H1 (cell line): ENCODE results near the gene ARHGAP27. TPM values are rescaled to one million over a fixed set of nuclear protein-coding genes. Genes with fewer than 3 reads are reported as not detected.

Source experiments
- CTCF ChIA-PET: fragments of 300-600 bp; sonication (Branson Sonifier 250); formaldehyde crosslinking; loops from one replicate; lab custom pipeline; 2021; ENCODE audit not compliant: partially characterized antibody; lab: Charles Lee
- POLR2A ChIA-PET: fragments of 300-600 bp; sonication (Branson Sonifier 250); formaldehyde crosslinking; loops from one replicate; lab custom pipeline; 2021; ENCODE audit warnings: inconsistent platforms; ENCODE audit not compliant: partially characterized antibody; lab: Charles Lee
- DNase-seq, 2 experiments: peaks; one replicate each; pipeline versions ENCODE4 v3.0.0 to v3.0.0-alpha.2; 2010 to 2022; ENCODE audit warnings: low spot score in 2 of 2, low read depth in 1 of 2, mixed read lengths in 1 of 2
- FAIRE-seq: peaks from 2 replicates; lab custom pipeline; 2011; peaks lifted over from hg19 to GRCh38; lab: Jason Lieb, UNC
- H2AFZ ChIP-seq: 2 replicates; pipeline ENCODE4 v1.8.1; 2012; ENCODE audit warnings: low read length, inconsistent platforms
- H2AK5ac ChIP-seq: 2 replicates; pipeline ENCODE4 v1.6.1; 2013; ENCODE audit warnings: low read depth, low read length
- H2BK120ac ChIP-seq: replicated peaks from 2 replicates; pipeline ENCODE3; 2013; ENCODE audit warnings: low read depth, low read length, inconsistent platforms
- H2BK12ac ChIP-seq: 2 replicates; pipeline ENCODE4 v1.6.1; 2013; ENCODE audit warnings: low read depth, low read length
- H2BK15ac ChIP-seq: 2 replicates; pipeline ENCODE4 v1.6.1; 2013; ENCODE audit warnings: low read length
- H2BK20ac ChIP-seq: 2 replicates; pipeline ENCODE4 v1.6.1; 2013; ENCODE audit warnings: low read length
- H2BK5ac ChIP-seq: 2 replicates; pipeline ENCODE4 v1.6.1; 2013; ENCODE audit warnings: low read depth, low read length
- H3K14ac ChIP-seq: 2 replicates; pipeline ENCODE4 v1.6.1; 2013; ENCODE audit warnings: inconsistent platforms; ENCODE audit not compliant: insufficient read length
- H3K18ac ChIP-seq: 2 replicates; pipeline ENCODE4 v1.6.1; 2013; ENCODE audit warnings: low read length; ENCODE audit errors: extremely low read depth
- H3K23ac ChIP-seq: 2 replicates; pipeline ENCODE4 v1.6.1; 2013; ENCODE audit warnings: inconsistent platforms; ENCODE audit not compliant: insufficient read length
- H3K23me2 ChIP-seq: 2 replicates; pipeline ENCODE4 v1.6.1; 2013; ENCODE audit warnings: low read depth, low read length
- H3K27ac ChIP-seq: 2 replicates; pipeline ENCODE4 v1.6.1; 2011; ENCODE audit warnings: low read depth, low read length, inconsistent platforms
- H3K27me3 ChIP-seq, 4 experiments: replicated peaks in 1 of 4; 1 replicate in 1 of 4; 2 replicates in 3 of 4; pipeline versions ENCODE4 v1.6.1 to v1.8.1; 2011 to 2013; ENCODE audit warnings: low read length in 3 of 4, mild to moderate bottlenecking in 3 of 4, inconsistent platforms in 2 of 4, mixed read lengths in 2 of 4, moderate library complexity in 1 of 4; ENCODE audit not compliant: control insufficient read depth in 3 of 4, insufficient read depth in 3 of 4; ENCODE audit errors: extremely low read depth in 1 of 4
- H3K36me3 ChIP-seq, 4 experiments: 2 replicates each; pipeline versions ENCODE4 v1.6.1 to v1.8.1; 2011 to 2013; ENCODE audit warnings: mild to moderate bottlenecking in 4 of 4, low read length in 3 of 4, moderate library complexity in 2 of 4, control low read depth in 1 of 4, inconsistent platforms in 1 of 4; ENCODE audit not compliant: insufficient read depth in 4 of 4, control insufficient read depth in 2 of 4
- H3K4ac ChIP-seq: replicated peaks from 2 replicates; pipeline ENCODE3; 2013; ENCODE audit warnings: low read length, low read depth, mixed read lengths, inconsistent platforms; ENCODE audit not compliant: insufficient read length
- H3K4me1 ChIP-seq, 4 experiments: replicated peaks in 1 of 4; 1 replicate in 1 of 4; 2 replicates in 3 of 4; pipeline versions ENCODE4 v1.6.1 to v1.8.1; 2011 to 2013; ENCODE audit warnings: low read length in 3 of 4, inconsistent platforms in 2 of 4, mixed read lengths in 1 of 4; ENCODE audit not compliant: insufficient read depth in 4 of 4, control insufficient read depth in 3 of 4
- H3K4me2 ChIP-seq, 2 experiments: 2 replicates each; pipeline versions ENCODE4 v1.6.1 to v1.8.1; 2011 to 2013; ENCODE audit warnings: low read depth in 2 of 2, low read length in 2 of 2, control low read depth in 1 of 2, inconsistent platforms in 1 of 2, mild to moderate bottlenecking in 1 of 2; ENCODE audit not compliant: insufficient read depth in 1 of 2
- H3K4me3 ChIP-seq, 4 experiments: fragments of 200-600, 300-600 bp in 1 of 4; sonication (generic), shearing (Covaris generic), sonication (Bioruptor Twin) in 1 of 4; 2 replicates each; pipeline versions ENCODE4 v1.5.1 to v1.8.1; 2011 to 2016; ENCODE audit warnings: low read length in 4 of 4, low read depth in 3 of 4, control low read depth in 2 of 4, inconsistent platforms in 2 of 4, mild to moderate bottlenecking in 2 of 4, mixed read lengths in 1 of 4, moderate library complexity in 1 of 4; ENCODE audit not compliant: insufficient read depth in 2 of 4; ENCODE audit errors: extremely low read depth in 1 of 4
- H3K56ac ChIP-seq: replicated peaks from 2 replicates; pipeline ENCODE3; 2013; ENCODE audit warnings: low read depth, mild to moderate bottlenecking, mixed read lengths, low read length, inconsistent platforms; ENCODE audit not compliant: insufficient read length
- H3K79me1 ChIP-seq: 2 replicates; pipeline ENCODE4 v1.6.1; 2013; ENCODE audit warnings: low read depth, low read length, control low read depth
- H3K79me2 ChIP-seq, 2 experiments: 2 replicates each; pipeline versions ENCODE4 v1.6.1 to v1.8.1; 2012 to 2013; ENCODE audit warnings: low read length in 2 of 2, mild to moderate bottlenecking in 2 of 2, inconsistent platforms in 1 of 2; ENCODE audit not compliant: insufficient read depth in 2 of 2, control insufficient read depth in 1 of 2
- H3K9ac ChIP-seq, 4 experiments: replicated peaks in 1 of 4; 1 replicate in 1 of 4; 2 replicates in 3 of 4; pipeline versions ENCODE4 v1.6.1 to v1.8.1; 2011 to 2013; ENCODE audit warnings: low read depth in 3 of 4, low read length in 3 of 4, control low read depth in 2 of 4, mild to moderate bottlenecking in 2 of 4, moderate library complexity in 2 of 4, inconsistent platforms in 1 of 4; ENCODE audit errors: extremely low read depth in 1 of 4
- H3K9me3 ChIP-seq, 2 experiments: 2 replicates each; pipeline versions ENCODE4 v1.6.1 to v1.8.1; 2012 to 2013; ENCODE audit warnings: mild to moderate bottlenecking in 2 of 2, moderate library complexity in 2 of 2, control low read depth in 1 of 2, inconsistent platforms in 1 of 2, low read depth in 1 of 2, low read length in 1 of 2, mixed read lengths in 1 of 2; ENCODE audit not compliant: insufficient read depth in 2 of 2
- H4K20me1 ChIP-seq, 2 experiments: replicated peaks in 1 of 2; 2 replicates each; pipeline versions ENCODE3 to v1.8.1; 2011 to 2013; ENCODE audit warnings: inconsistent platforms in 2 of 2, low read length in 2 of 2, mild to moderate bottlenecking in 1 of 2; ENCODE audit not compliant: insufficient read depth in 2 of 2, control insufficient read depth in 1 of 2
- H4K5ac ChIP-seq: 2 replicates; pipeline ENCODE4 v1.6.1; 2013; ENCODE audit warnings: low read length, low read depth, mixed read lengths, inconsistent platforms; ENCODE audit not compliant: insufficient read length
- H4K8ac ChIP-seq: 2 replicates; pipeline ENCODE4 v1.8.0; 2013; ENCODE audit warnings: mild to moderate bottlenecking, moderate library complexity, low read length, inconsistent platforms; ENCODE audit not compliant: insufficient read depth; ENCODE audit errors: extremely low read depth
- H4K91ac ChIP-seq: replicated peaks from 2 replicates; pipeline ENCODE3; 2013; ENCODE audit warnings: low read length, mixed read lengths, inconsistent platforms; ENCODE audit not compliant: insufficient read length
- BACH1 ChIP-seq: IDR thresholded peaks from 2 replicates; pipeline ENCODE4 v1.6.1; 2012; ENCODE audit warnings: low read length, improper control_type of control experiment
- CHD2 ChIP-seq: IDR thresholded peaks from 2 replicates; pipeline ENCODE4 v1.6.1; 2012; ENCODE audit warnings: low read length, improper control_type of control experiment
- E2F6 ChIP-seq: IDR thresholded peaks from 2 replicates; pipeline ENCODE4 v1.6.1; 2012; ENCODE audit warnings: inconsistent platforms
- EP300 ChIP-seq, 2 experiments: IDR thresholded peaks; 1 replicate in 1 of 2; 2 replicates in 1 of 2; pipeline ENCODE4 v1.6.1; 2011 to 2012; ENCODE audit warnings: low read depth in 2 of 2, low read length in 2 of 2, mild to moderate bottlenecking in 2 of 2, borderline replicate concordance in 1 of 2, inconsistent platforms in 1 of 2, moderate library complexity in 1 of 2
- EZH2 ChIP-seq: fragments of 200-600 bp; sonication (generic); IDR thresholded peaks from 2 replicates; pipeline ENCODE4 v1.7.1; 2012; ENCODE audit warnings: low read depth, mild to moderate bottlenecking, moderate library complexity, low read length, inconsistent platforms; ENCODE audit not compliant: severe bottlenecking
- GTF2F1 ChIP-seq: IDR thresholded peaks from 2 replicates; pipeline ENCODE4 v1.6.1; 2012; ENCODE audit warnings: low read depth, low read length, improper control_type of control experiment, borderline replicate concordance
- POLR2AphosphoS5 ChIP-seq: IDR thresholded peaks from 2 replicates; pipeline ENCODE4 v1.6.1; 2011; ENCODE audit warnings: low read depth, low read length
- SP4 ChIP-seq: IDR thresholded peaks from 2 replicates; pipeline ENCODE4 v1.6.1; 2012; ENCODE audit warnings: low read length, inconsistent platforms
- SUZ12 ChIP-seq: fragments of 200-600 bp; sonication (generic); IDR thresholded peaks from 2 replicates; pipeline ENCODE4 v1.6.1; 2012; ENCODE audit warnings: mild to moderate bottlenecking, inconsistent platforms, low read length, moderate library complexity, mixed read lengths
- TAF7 ChIP-seq: optimal IDR thresholded peaks from 2 replicates; pipeline ENCODE3; 2011; ENCODE audit warnings: low read depth, mild to moderate bottlenecking, inconsistent platforms, low read length, moderate library complexity, borderline replicate concordance
- TBP ChIP-seq: IDR thresholded peaks from 2 replicates; pipeline ENCODE4 v1.6.1; 2011; ENCODE audit warnings: low read depth, low read length, improper control_type of control experiment
- WGBS, 2 experiments: shearing (Covaris generic) in 1 of 2; methylation state at CpG; one replicate each; pipeline versions ENCODE4 v1.1.6 to v1.1.7; 2013 to 2015; ENCODE audit warnings: low lambda C conversion rate in 2 of 2, mixed read lengths in 2 of 2, inconsistent platforms in 1 of 2, low coverage in 1 of 2, missing lambda C conversion rate in 1 of 2; ENCODE audit not compliant: insufficient replicate concordance in 2 of 2, insufficient coverage in 1 of 2, insufficient read length in 1 of 2; ENCODE audit errors: extremely low coverage in 1 of 2, missing lambda C conversion rate in 1 of 2; 5-methylcytosine and 5-hydroxymethylcytosine counted together
- polyA plus RNA-seq, 7 experiments: library from polyadenylated mRNA; depleted of rRNA in 3 of 7; stranded (reverse) in 5 of 7; unstranded in 2 of 7; fragments of >200 nt in 5 of 7; fragments of 200-250 nt in 2 of 7; gene quantifications; 1 replicate in 5 of 7; 2 replicates in 1 of 7; 4 replicates in 1 of 7; pipeline versions ENCODE4 v1.2.1 to v1.2.3, GENCODE V29; 2011 to 2013; ENCODE audit warnings: missing spikeins in 2 of 7, mixed read lengths in 2 of 7
- total RNA-seq: library from RNA; stranded (reverse); fragmentation: NEBNext Ultra II Directional; extraction: Animal tissue kit (Norgen Biotek cat#: 25700); gene quantifications from 2 replicates; pipeline ENCODE4 v1.2.1, GENCODE V29; 2021

The ARHGAP27 gene
- total and polyA plus RNA-seq, 2 of the 8 experiments (the other 6 are each of a cell fraction or from before 2014, with no cell fraction given), result 11.6 to 13.1 TPM

- no peak overlapping the region for H3K56ac ChIP-seq
- H4K5ac ChIP-seq, result no peak overlapping the region
- ChIA-PET CTCF (interaction anchor here (2.1 to 12.6 kb wide), 3 partner anchors 17 to 210 kb away, joined by 12 to 331 read pairs (median 16); no protein-coding TSS in a partner anchor), POLR2A (interaction anchor here (1.0 to 1.6 kb wide), 7 partner anchors 10 to 200 kb away, joined by 3 to 6 read pairs (median 3); partner anchors contain the start of gene MAP3K14)
- no peak overlapping the region for H3K4ac ChIP-seq
- H3K4me2 ChIP-seq, result peak overlapping the region; percentile 77 to 90
- peaks cover 0 to 4% (median 0%) of the 10 kb centered on the region in 4 experiments; a peak in 1 of 8 replicates for H3K36me3 ChIP-seq
- H2BK120ac ChIP-seq, result no peak overlapping the region
- no peaks in the 10 kb centered on the region for H4K20me1 ChIP-seq
- H3K4me1 ChIP-seq, result peaks cover 6 to 29% (median 14%) of the 10 kb centered on the region in 4 experiments
- no peak overlapping the region for H4K91ac ChIP-seq
- H3K27ac ChIP-seq, result no peak overlapping the region
- no peaks in the 10 kb centered on the region for H3K79me1 ChIP-seq
- no peak overlapping the region; the same call in 1 of the 2 replicates for H3K18ac ChIP-seq
- H3K9me3 ChIP-seq, result no peaks in the 10 kb centered on the region
- H3K23ac ChIP-seq, result no peak overlapping the region
- peak overlapping the region; percentile 0; the same call in 1 of the 2 replicates for H2BK12ac ChIP-seq
- DNase-seq (no peak), FAIRE-seq (no peak)
- no peak overlapping the region for H4K8ac ChIP-seq
- no peak overlapping the region for H3K14ac ChIP-seq
- peaks cover 21 to 51% (median 44%) of the 10 kb centered on the region in 4 experiments for H3K27me3 ChIP-seq
- H3K23me2 ChIP-seq, result peaks cover 26% of the 10 kb centered on the region
- peak overlapping the region; percentile 28 to 65 (median 55) for H3K4me3 ChIP-seq
- no peak overlapping the region; the same call in 1 of the 2 replicates for H2BK5ac ChIP-seq
- H2BK15ac ChIP-seq, result no peak overlapping the region
- no peak overlapping the region for H2BK20ac ChIP-seq
- 18% methylated on average over 68 of the region's 68 CpGs; no CpG with 5 or more reads in 1 of the 2 experiments for WGBS, 2 experiments
- no peak overlapping the region for H2AK5ac ChIP-seq
- no peak overlapping the region for H2AFZ ChIP-seq
- no peaks in the 10 kb centered on the region for H3K79me2 ChIP-seq
- H3K9ac ChIP-seq, result no peak overlapping the region; a peak in 1 of 7 replicates
- TF ChIP-seq EP300 (IDR thresholded peaks at IDR 0.05; ENCODE audit: borderline replicate concordance in 1 of 2, low read depth in 2 of 2, low read length in 2 of 2) (no peak), SUZ12 (peak; percentile 65), EZH2 (peak; percentile 26), SP4 (no peak), E2F6 (peak; percentile 71), CHD2 (no peak), BACH1 (no peak), TAF7 (no peak), TBP (no peak), POLR2AphosphoS5 (no peak), GTF2F1 (no peak)
These were observed 2.5 kb downstream of the ARHGAP27 start for GRCh38 chr17:45430006-45430737.
